NB4 (cell line): ENCODE measurements around the gene TADA2B.

Experiments used
- POLR2A ChIP-seq: IDR thresholded peaks from 2 replicates; pipeline ENCODE4 v1.6.1; 2011; ENCODE audit warnings: mild to moderate bottlenecking; ENCODE audit not compliant: insufficient read length; ENCODE audit errors: extremely low read depth
- TF ChIP-seq, protein P1 (sequence below): IDR thresholded peaks from one replicate; pipeline ENCODE4 v1.5.1; 2012; ENCODE audit warnings: low read depth, low read length
- TF ChIP-seq, protein P2 (sequence below): IDR thresholded peaks from 2 replicates; pipeline ENCODE4 v1.6.1; 2011; ENCODE audit warnings: low read depth, low read length

GRCh38 chr4:7003879-7004240 lies 39.3 kb upstream of the TADA2B start:
- TF ChIP-seq, protein P1, sequence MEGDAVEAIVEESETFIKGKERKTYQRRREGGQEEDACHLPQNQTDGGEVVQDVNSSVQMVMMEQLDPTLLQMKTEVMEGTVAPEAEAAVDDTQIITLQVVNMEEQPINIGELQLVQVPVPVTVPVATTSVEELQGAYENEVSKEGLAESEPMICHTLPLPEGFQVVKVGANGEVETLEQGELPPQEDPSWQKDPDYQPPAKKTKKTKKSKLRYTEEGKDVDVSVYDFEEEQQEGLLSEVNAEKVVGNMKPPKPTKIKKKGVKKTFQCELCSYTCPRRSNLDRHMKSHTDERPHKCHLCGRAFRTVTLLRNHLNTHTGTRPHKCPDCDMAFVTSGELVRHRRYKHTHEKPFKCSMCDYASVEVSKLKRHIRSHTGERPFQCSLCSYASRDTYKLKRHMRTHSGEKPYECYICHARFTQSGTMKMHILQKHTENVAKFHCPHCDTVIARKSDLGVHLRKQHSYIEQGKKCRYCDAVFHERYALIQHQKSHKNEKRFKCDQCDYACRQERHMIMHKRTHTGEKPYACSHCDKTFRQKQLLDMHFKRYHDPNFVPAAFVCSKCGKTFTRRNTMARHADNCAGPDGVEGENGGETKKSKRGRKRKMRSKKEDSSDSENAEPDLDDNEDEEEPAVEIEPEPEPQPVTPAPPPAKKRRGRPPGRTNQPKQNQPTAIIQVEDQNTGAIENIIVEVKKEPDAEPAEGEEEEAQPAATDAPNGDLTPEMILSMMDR, result no peak
- TF ChIP-seq, protein P2, sequence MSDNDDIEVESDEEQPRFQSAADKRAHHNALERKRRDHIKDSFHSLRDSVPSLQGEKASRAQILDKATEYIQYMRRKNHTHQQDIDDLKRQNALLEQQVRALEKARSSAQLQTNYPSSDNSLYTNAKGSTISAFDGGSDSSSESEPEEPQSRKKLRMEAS, result no peak
- no peak for TF ChIP-seq POLR2A
